GM19328 (cell line): ENCODE results near the gene PLBD2.

Experiments
- ATAC-seq: cut with Tn5 transposase; IDR thresholded peaks from one replicate; pipeline ENCODE4 v1.9.1; 2021; ENCODE audit warnings: mild to moderate bottlenecking, moderate library complexity; ENCODE audit not compliant: unreplicated experiment

The PLBD2 gene

GRCh38 chr12:113439606-113440030, 81.2 kb downstream of the PLBD2 start:
- ATAC-seq, result no peak

DNA sequence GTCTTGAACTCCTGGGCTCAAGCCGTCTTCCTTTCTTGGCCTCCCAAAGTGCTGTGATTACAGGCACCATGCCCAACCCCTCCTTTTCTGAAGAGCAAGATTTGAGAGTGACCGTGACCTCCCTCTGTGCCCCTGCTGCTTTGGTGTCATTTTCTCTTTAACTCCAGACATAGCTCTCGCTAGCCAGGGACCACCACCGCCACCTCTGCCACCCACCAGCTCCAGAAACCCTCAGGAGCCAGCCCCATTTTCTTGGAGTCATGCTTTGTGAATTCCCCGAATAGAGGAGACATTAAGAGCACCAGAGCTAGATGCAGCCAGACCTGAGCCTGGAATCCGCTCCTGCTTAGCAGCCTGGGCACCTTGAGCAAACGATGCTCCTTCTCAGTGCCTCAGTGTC, 81.9 kb downstream of the PLBD2 start:
- ATAC-seq, result no peak
